ENCODE results near the gene HDAC9. TPM values are rescaled to one million over a fixed set of nuclear protein-coding genes. Genes with fewer than 3 reads are reported as not detected.

The HDAC9 gene
- total and polyA plus RNA-seq, 2 donors (not counting 1 experiment from before 2014, with no cell fraction given): 2.9 to 7.9 TPM

DNA sequence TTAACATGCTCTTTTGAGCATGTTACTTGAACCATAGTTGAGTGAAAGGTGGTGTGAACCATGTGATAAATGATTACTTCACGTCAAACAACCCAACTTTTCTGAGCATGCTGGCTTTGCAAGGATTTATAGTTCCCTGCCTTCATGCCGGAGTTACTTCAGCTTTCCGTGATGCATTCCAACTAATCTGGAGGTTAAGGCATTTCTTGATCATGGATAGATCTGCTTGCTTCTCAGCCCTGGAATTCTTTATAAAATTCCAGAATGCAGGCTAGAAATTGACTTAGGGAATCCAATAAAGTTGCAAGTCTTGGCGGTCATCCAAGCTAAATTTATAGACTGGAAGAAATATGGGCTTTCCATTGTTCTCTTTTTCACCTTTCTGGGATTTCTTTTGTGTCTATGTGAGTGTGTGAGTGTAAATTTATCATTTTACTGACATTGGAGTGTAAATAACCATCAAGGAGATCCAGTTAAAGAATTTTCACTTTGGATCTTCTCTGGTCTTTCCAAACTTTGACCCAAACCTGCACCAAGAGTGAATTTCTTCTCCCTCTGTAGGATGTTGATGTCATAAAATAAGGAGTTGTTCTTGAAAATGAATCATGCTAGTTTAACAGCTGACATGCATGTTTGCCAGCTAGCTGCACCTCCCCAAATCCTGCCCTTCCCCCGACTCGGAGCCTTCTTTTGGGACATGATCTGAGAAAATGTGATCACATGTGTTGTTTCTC is 332.9 kb downstream of the HDAC9 start:
- H3K9ac ChIP-seq (ENCODE audit: insufficient read depth, low read length): no peak overlapping the region
- H3K9me3 ChIP-seq (ENCODE audit: control insufficient read depth, insufficient read depth, low read depth, low read length): no peaks in the 10 kb centered on the region
- no peak overlapping the region for H2AFZ ChIP-seq (ENCODE audit: low read length)
- H3K4me2 ChIP-seq (ENCODE audit: extremely low read depth, insufficient read depth, low read length): no peak overlapping the region
- TF ChIP-seq, protein P1, sequence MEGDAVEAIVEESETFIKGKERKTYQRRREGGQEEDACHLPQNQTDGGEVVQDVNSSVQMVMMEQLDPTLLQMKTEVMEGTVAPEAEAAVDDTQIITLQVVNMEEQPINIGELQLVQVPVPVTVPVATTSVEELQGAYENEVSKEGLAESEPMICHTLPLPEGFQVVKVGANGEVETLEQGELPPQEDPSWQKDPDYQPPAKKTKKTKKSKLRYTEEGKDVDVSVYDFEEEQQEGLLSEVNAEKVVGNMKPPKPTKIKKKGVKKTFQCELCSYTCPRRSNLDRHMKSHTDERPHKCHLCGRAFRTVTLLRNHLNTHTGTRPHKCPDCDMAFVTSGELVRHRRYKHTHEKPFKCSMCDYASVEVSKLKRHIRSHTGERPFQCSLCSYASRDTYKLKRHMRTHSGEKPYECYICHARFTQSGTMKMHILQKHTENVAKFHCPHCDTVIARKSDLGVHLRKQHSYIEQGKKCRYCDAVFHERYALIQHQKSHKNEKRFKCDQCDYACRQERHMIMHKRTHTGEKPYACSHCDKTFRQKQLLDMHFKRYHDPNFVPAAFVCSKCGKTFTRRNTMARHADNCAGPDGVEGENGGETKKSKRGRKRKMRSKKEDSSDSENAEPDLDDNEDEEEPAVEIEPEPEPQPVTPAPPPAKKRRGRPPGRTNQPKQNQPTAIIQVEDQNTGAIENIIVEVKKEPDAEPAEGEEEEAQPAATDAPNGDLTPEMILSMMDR (conservative IDR thresholded peaks at IDR 0.05 in 1 of 2, IDR thresholded peaks at IDR 0.05 in 1 of 2; ENCODE audit: low read depth in 1 of 2, low read length in 2 of 2): no peak
- no peak for TF ChIP-seq EZH2 (IDR thresholded peaks at IDR 0.05; ENCODE audit: low read length, missing control alignments)
- H3K36me3 ChIP-seq (ENCODE audit: control insufficient read depth, insufficient read depth, low read length): no peaks in the 10 kb centered on the region
- no peaks in the 10 kb centered on the region for H3K79me2 ChIP-seq (ENCODE audit: control insufficient read depth, insufficient read depth, low read length)
- no peak overlapping the region for H3K4me3 ChIP-seq (replicated peaks in 1 of 4; ENCODE audit: control extremely low read depth in 1 of 4, insufficient read depth in 1 of 4, low read depth in 3 of 4, low read length in 4 of 4)
- H3K27ac ChIP-seq (ENCODE audit: insufficient read depth, low read length): no peak overlapping the region
- no peaks in the 10 kb centered on the region for H3K27me3 ChIP-seq (ENCODE audit: control insufficient read depth, insufficient read depth, low read length)
- H4K20me1 ChIP-seq (ENCODE audit: control insufficient read depth, extremely low read depth, insufficient read depth, low read length): no peaks in the 10 kb centered on the region
- no peak for DNase-seq (ENCODE audit: low read depth in 2 of 2)
- H3K4me1 ChIP-seq (ENCODE audit: control insufficient read depth, extremely low read depth, insufficient read depth, low read length): no peaks in the 10 kb centered on the region

DNA sequence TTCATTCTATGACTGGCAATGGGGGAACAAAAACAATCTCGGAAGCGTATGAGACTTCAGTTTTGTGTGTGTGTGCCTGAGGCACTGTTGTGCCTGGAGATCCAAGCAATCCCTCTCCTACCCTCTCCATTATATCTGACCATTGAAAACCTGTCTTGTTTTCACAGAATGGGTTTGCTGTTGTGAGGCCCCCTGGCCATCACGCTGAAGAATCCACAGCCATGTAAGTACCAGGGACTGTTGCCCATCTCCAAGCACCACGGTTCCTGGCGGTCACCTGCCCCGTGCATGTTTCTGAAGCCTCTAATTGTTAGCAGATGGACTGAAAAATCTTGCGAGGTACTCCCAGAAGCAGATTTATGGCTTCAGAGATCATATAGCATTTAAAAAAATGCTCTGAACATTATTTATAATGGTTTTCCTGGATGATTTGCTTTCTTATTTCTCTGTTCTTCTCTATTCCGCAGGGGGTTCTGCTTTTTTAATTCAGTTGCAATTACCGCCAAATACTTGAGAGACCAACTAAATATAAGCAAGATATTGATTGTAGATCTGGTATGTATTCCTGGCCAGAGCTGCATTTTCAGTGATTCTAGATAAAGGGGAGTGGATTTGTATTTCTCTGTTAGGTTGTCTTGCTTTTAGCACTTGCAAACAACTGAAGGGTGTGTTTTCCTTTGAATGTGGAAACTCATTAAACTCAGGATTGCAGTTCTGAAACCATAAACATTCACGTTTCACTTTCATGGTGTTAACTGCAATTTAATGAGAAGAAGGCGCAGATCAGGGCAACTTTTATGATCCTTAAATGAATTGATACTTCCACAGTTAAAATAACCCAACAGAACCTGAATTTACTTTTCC is 333.7 kb downstream of the HDAC9 start:
- H3K4me3 ChIP-seq (replicated peaks in 1 of 4; ENCODE audit: control extremely low read depth in 1 of 4, insufficient read depth in 1 of 4, low read depth in 3 of 4, low read length in 4 of 4): no peak overlapping the region
- no peaks in the 10 kb centered on the region for H3K9me3 ChIP-seq (ENCODE audit: control insufficient read depth, insufficient read depth, low read depth, low read length)
- no peaks in the 10 kb centered on the region for H3K79me2 ChIP-seq (ENCODE audit: control insufficient read depth, insufficient read depth, low read length)
- no peaks in the 10 kb centered on the region for H3K36me3 ChIP-seq (ENCODE audit: control insufficient read depth, insufficient read depth, low read length)
- H3K4me1 ChIP-seq (ENCODE audit: control insufficient read depth, extremely low read depth, insufficient read depth, low read length): no peaks in the 10 kb centered on the region
- H3K4me2 ChIP-seq (ENCODE audit: extremely low read depth, insufficient read depth, low read length): no peak overlapping the region
- H4K20me1 ChIP-seq (ENCODE audit: control insufficient read depth, extremely low read depth, insufficient read depth, low read length): no peaks in the 10 kb centered on the region
- no peak for TF ChIP-seq EZH2 (IDR thresholded peaks at IDR 0.05; ENCODE audit: low read length, missing control alignments)
- TF ChIP-seq, protein P1 (conservative IDR thresholded peaks at IDR 0.05 in 1 of 2, IDR thresholded peaks at IDR 0.05 in 1 of 2; ENCODE audit: low read depth in 1 of 2, low read length in 2 of 2): no peak
- H3K9ac ChIP-seq (ENCODE audit: insufficient read depth, low read length): no peak overlapping the region
- H3K27ac ChIP-seq (ENCODE audit: insufficient read depth, low read length): no peak overlapping the region
- H2AFZ ChIP-seq (ENCODE audit: low read length): no peak overlapping the region
- no peaks in the 10 kb centered on the region for H3K27me3 ChIP-seq (ENCODE audit: control insufficient read depth, insufficient read depth, low read length)
- DNase-seq (ENCODE audit: low read depth in 2 of 2): no peak

DNA sequence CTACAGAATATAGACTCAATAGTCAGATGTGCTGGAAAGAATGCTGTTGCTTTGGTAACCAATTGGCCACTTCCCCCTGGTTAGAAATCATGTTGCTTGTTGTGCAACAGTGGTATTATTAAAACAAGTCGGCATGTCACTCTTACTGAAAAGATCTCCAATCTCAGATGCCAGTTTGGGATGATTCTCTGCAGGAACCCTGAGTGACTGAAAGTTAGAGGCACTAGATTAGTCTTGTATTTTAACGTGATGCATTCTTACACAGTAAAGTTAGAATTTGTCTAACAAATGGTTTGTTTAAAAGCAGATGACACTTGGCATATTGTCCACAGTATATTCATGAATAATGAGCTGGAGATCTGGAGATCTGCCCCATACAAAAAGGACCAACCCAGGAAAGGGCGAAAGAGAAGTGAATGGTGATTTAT is 334.3 kb downstream of the HDAC9 start:
- no peaks in the 10 kb centered on the region for H3K79me2 ChIP-seq (ENCODE audit: control insufficient read depth, insufficient read depth, low read length)
- H2AFZ ChIP-seq (ENCODE audit: low read length): no peak overlapping the region
- H3K27ac ChIP-seq (ENCODE audit: insufficient read depth, low read length): no peak overlapping the region
- H3K36me3 ChIP-seq (ENCODE audit: control insufficient read depth, insufficient read depth, low read length): no peaks in the 10 kb centered on the region
- H3K4me2 ChIP-seq (ENCODE audit: extremely low read depth, insufficient read depth, low read length): no peak overlapping the region
- DNase-seq (ENCODE audit: low read depth in 2 of 2): peak; percentile 65 to 73
- no peaks in the 10 kb centered on the region for H3K9me3 ChIP-seq (ENCODE audit: control insufficient read depth, insufficient read depth, low read depth, low read length)
- no peaks in the 10 kb centered on the region for H4K20me1 ChIP-seq (ENCODE audit: control insufficient read depth, extremely low read depth, insufficient read depth, low read length)
- no peak overlapping the region for H3K4me3 ChIP-seq (replicated peaks in 1 of 4; ENCODE audit: control extremely low read depth in 1 of 4, insufficient read depth in 1 of 4, low read depth in 3 of 4, low read length in 4 of 4)
- H3K27me3 ChIP-seq (ENCODE audit: control insufficient read depth, insufficient read depth, low read length): no peaks in the 10 kb centered on the region
- H3K4me1 ChIP-seq (ENCODE audit: control insufficient read depth, extremely low read depth, insufficient read depth, low read length): no peaks in the 10 kb centered on the region
- no peak overlapping the region for H3K9ac ChIP-seq (ENCODE audit: insufficient read depth, low read length)
- no peak for TF ChIP-seq EZH2 (IDR thresholded peaks at IDR 0.05; ENCODE audit: low read length, missing control alignments)
- TF ChIP-seq, protein P1 (conservative IDR thresholded peaks at IDR 0.05 in 1 of 2, IDR thresholded peaks at IDR 0.05 in 1 of 2; ENCODE audit: low read depth in 1 of 2, low read length in 2 of 2): no peak

Measured in fibroblast of lung (primary cell).